ENCODE data around the gene MAGEC1.
"Not testable (repeated sequence)": the region's sequence is repeated elsewhere in the genome, so short reads cannot be mapped to it uniquely, and the experiment has no call there.

The MAGEC1 gene, protein sequence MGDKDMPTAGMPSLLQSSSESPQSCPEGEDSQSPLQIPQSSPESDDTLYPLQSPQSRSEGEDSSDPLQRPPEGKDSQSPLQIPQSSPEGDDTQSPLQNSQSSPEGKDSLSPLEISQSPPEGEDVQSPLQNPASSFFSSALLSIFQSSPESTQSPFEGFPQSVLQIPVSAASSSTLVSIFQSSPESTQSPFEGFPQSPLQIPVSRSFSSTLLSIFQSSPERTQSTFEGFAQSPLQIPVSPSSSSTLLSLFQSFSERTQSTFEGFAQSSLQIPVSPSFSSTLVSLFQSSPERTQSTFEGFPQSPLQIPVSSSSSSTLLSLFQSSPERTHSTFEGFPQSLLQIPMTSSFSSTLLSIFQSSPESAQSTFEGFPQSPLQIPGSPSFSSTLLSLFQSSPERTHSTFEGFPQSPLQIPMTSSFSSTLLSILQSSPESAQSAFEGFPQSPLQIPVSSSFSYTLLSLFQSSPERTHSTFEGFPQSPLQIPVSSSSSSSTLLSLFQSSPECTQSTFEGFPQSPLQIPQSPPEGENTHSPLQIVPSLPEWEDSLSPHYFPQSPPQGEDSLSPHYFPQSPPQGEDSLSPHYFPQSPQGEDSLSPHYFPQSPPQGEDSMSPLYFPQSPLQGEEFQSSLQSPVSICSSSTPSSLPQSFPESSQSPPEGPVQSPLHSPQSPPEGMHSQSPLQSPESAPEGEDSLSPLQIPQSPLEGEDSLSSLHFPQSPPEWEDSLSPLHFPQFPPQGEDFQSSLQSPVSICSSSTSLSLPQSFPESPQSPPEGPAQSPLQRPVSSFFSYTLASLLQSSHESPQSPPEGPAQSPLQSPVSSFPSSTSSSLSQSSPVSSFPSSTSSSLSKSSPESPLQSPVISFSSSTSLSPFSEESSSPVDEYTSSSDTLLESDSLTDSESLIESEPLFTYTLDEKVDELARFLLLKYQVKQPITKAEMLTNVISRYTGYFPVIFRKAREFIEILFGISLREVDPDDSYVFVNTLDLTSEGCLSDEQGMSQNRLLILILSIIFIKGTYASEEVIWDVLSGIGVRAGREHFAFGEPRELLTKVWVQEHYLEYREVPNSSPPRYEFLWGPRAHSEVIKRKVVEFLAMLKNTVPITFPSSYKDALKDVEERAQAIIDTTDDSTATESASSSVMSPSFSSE

DNA sequence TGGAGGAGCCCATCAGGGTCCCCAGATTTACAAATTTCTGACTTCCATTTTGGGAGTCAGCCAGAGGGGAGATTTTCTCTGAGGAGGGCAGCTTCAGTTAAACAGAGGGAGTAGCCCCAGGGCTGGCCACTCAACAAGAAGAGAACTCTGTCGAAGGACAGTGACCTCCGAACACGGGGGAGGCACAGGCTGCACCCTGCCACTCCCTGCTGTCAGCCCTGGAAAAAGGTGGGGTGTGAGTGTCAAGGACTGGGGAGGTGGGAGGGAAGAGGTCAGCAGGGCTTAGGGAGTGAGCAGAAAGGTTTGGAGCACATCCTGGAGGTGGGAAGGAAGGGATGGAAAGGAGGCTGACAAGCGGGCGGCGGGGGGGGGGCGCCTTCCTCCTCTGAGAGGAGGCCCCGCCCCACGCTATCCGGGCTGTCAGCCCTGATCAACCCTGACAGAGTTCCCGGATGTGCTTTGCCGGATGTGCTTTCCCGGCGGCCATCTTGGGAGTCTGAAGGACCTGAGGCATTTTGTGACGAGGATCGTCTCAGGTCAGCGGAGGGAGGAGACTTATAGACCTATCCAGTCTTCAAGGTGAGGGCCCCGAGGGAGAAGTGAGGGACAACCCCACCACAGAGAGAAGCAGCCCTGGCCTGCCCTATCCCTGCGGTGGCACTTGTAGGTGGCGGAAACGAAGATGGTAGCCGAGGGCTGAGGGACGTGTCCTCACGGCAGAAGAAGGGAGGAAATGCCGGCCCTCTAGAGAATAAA is at the start of gene MAGEC1:
Gene MAGEC1 (plus strand): TSS at position 495 of the 756 bp plus-strand sequence. CDS start 1,179 bp downstream, outside the sequence.
- no peak within 1 kb of the TSS for H3K4me3 ChIP-seq (ENCODE audit: low read length in 2 of 2)
- H3K27ac ChIP-seq (ENCODE audit: low read depth in 2 of 2, low read length in 2 of 2), result no peak within 1 kb of the TSS
- no peak within 1 kb of the TSS for H3K9ac ChIP-seq (ENCODE audit: low read depth in 1 of 2, low read length in 2 of 2)
- peaks cover 0 to 2% of the 10 kb centered on the region in 2 donors for H3K9me3 ChIP-seq (ENCODE audit: control insufficient read depth in 2 of 2, low read length in 2 of 2)
- H3K4me1 ChIP-seq (ENCODE audit: control insufficient read depth in 2 of 2, insufficient read depth in 2 of 2, low read length in 2 of 2), result no peaks in the 10 kb centered on the region
- no peaks in the 10 kb centered on the region for H3K27me3 ChIP-seq (ENCODE audit: control insufficient read depth in 2 of 2, insufficient read depth in 2 of 2, low read length in 2 of 2)
- H3K36me3 ChIP-seq (ENCODE audit: control insufficient read depth in 2 of 2, insufficient read depth in 2 of 2, low read length in 2 of 2), result no peaks in the 10 kb centered on the region

DNA sequence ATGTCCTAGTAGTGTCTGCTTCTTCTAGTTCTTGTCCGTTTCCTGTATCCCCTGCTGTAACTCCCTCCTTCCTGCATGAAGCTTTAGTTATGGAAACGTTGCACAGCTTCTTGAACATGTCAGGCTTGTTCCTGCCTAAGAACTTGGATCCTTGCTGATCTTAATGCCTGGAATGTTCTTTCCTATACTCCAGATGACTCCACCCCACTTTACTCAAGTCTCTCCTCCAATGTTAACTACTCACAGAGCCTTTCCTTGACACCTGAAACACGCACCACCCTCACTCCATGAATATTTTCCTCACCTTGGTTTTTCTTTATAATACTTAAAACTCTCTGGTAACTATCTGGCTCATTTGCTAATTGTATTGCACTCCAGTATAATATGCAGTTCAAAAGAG is 46.2 kb upstream of the MAGEC1 start:
- no peak overlapping the region for H3K9ac ChIP-seq (ENCODE audit: low read depth in 1 of 2, low read length in 2 of 2)
- H3K27me3 ChIP-seq (ENCODE audit: control insufficient read depth in 2 of 2, insufficient read depth in 2 of 2, low read length in 2 of 2), result no peaks in the 10 kb centered on the region
- no peaks in the 10 kb centered on the region for H3K36me3 ChIP-seq (ENCODE audit: control insufficient read depth in 2 of 2, insufficient read depth in 2 of 2, low read length in 2 of 2)
- H3K4me3 ChIP-seq (ENCODE audit: low read length in 2 of 2), result no peak overlapping the region
- H3K27ac ChIP-seq (ENCODE audit: low read depth in 2 of 2, low read length in 2 of 2), result no peak overlapping the region
- no peaks in the 10 kb centered on the region for H3K9me3 ChIP-seq (ENCODE audit: control insufficient read depth in 2 of 2, low read length in 2 of 2)
- H3K4me1 ChIP-seq (ENCODE audit: control insufficient read depth in 2 of 2, insufficient read depth in 2 of 2, low read length in 2 of 2), result no peaks in the 10 kb centered on the region

DNA sequence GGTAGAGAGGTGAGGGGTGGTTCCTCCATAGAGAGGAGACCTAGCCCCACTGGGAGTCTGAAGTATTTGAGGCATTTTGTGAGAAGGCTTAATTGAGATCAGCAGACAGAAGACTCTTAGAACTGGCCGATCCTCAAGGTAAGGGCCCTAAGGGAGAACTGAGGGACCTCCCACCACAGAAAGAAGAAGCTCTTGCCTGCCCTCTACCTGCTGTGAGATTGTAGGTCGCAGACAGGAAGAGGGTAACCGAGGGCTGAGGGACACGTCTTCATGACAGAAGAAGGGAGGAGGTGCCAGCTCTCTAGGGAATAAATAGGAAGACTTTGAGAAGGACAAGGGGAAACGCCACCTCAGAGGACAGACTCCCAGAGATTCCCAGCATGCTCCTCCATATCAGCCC is 24.1 kb upstream of the MAGEC1 start:
- peaks cover 0 to 1% of the 10 kb centered on the region in 2 donors for H3K9me3 ChIP-seq (ENCODE audit: control insufficient read depth in 2 of 2, low read length in 2 of 2)
- H3K4me1 ChIP-seq (ENCODE audit: control insufficient read depth in 2 of 2, insufficient read depth in 2 of 2, low read length in 2 of 2), result no peaks in the 10 kb centered on the region
- no peak overlapping the region for H3K27ac ChIP-seq (ENCODE audit: low read depth in 2 of 2, low read length in 2 of 2)
- H3K36me3 ChIP-seq (ENCODE audit: control insufficient read depth in 2 of 2, insufficient read depth in 2 of 2, low read length in 2 of 2), result no peaks in the 10 kb centered on the region
- H3K9ac ChIP-seq (ENCODE audit: low read depth in 1 of 2, low read length in 2 of 2), result no peak overlapping the region
- no peaks in the 10 kb centered on the region for H3K27me3 ChIP-seq (ENCODE audit: control insufficient read depth in 2 of 2, insufficient read depth in 2 of 2, low read length in 2 of 2)
- no peak overlapping the region for H3K4me3 ChIP-seq (ENCODE audit: low read length in 2 of 2)

DNA sequence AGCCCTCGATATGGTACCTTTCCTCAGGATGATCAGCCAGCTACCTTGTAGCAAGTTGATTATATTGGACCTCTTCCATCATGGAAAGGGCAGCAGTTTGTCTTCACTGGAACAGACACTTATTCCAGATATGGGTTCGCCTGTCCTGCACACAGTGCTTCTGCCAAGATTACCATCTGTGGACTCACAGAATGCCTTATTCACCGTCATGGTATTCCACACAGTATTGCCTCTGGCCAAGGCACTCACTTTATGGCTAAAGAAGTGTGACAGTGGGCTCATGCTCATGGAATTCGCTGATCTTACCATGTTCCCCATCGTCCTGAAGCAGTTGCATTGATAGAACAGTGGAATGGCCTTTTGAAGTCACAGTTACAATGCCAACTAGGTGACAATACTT is 14.9 kb upstream of the MAGEC1 start:
- H3K27ac ChIP-seq (ENCODE audit: low read depth in 2 of 2, low read length in 2 of 2); H3K27me3 ChIP-seq (ENCODE audit: control insufficient read depth in 2 of 2, insufficient read depth in 2 of 2, low read length in 2 of 2): not testable (repeated sequence)

DNA sequence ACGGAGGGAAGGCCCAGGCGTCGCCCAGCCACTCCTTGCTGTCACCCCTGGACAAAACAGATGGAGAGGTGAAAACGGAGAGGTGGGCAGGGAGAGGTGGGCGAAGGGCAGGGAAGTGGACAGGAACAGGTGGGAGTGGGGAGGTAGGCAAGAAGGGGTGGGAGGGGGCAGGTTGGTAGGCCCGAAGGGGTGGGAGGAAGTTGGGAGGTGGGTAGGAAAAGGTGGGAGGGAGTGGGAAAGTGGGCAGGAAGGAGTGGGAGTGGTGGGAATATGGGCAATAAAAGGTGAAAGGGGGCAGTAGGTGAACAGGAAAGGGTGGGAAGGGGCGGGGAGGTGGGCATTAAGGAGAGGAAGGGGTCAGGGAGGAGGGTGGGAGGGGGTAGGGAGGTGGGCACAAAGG is 9.0 kb upstream of the MAGEC1 start:
- Histone ChIP-seq H3K9me3 (ENCODE audit: control insufficient read depth in 2 of 2, low read length in 2 of 2) (no peaks in the 10 kb centered on the region), H3K27me3 (ENCODE audit: control insufficient read depth in 2 of 2, insufficient read depth in 2 of 2, low read length in 2 of 2) (no peaks in the 10 kb centered on the region), H3K4me3 (ENCODE audit: low read length in 2 of 2) (no peak overlapping the region), H3K36me3 (ENCODE audit: control insufficient read depth in 2 of 2, insufficient read depth in 2 of 2, low read length in 2 of 2) (no peaks in the 10 kb centered on the region), H3K27ac (ENCODE audit: low read depth in 2 of 2, low read length in 2 of 2) (no peak overlapping the region), H3K9ac (ENCODE audit: low read depth in 1 of 2, low read length in 2 of 2) (no peak overlapping the region), H3K4me1 (ENCODE audit: control insufficient read depth in 2 of 2, insufficient read depth in 2 of 2, low read length in 2 of 2) (no peaks in the 10 kb centered on the region)

More for the DNA sequence above, 14.9 kb upstream of the MAGEC1 start:
- H3K36me3 ChIP-seq (ENCODE audit: control insufficient read depth in 2 of 2, insufficient read depth in 2 of 2, low read length in 2 of 2); H3K4me1 ChIP-seq (ENCODE audit: control insufficient read depth in 2 of 2, insufficient read depth in 2 of 2, low read length in 2 of 2); H3K9ac ChIP-seq (ENCODE audit: low read depth in 1 of 2, low read length in 2 of 2); H3K4me3 ChIP-seq (ENCODE audit: low read length in 2 of 2); H3K9me3 ChIP-seq (ENCODE audit: control insufficient read depth in 2 of 2, low read length in 2 of 2): not testable (repeated sequence)

DNA sequence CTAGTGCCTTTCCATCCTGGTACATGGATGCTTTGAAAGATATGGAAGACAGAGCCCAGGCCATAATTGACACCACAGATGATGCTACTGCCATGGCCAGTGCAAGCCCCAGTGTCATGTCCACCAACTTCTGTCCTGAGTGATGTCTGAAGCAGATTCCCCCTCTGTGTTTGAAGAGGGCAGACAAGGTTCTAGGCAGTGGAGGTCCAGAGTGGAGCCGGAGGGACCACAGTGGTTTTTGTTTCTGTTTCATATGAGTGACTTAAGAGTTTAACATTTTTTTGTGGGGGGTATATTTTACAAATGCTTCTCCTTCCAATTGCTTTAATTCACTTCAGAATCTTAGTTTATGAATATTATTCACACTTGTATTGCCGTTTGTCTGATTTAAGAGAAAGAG is 6.0 kb upstream of the MAGEC1 start:
- no peaks in the 10 kb centered on the region for H3K4me1 ChIP-seq (ENCODE audit: control insufficient read depth in 2 of 2, insufficient read depth in 2 of 2, low read length in 2 of 2)
- no peak overlapping the region for H3K27ac ChIP-seq (ENCODE audit: low read depth in 2 of 2, low read length in 2 of 2)
- no peak overlapping the region for H3K4me3 ChIP-seq (ENCODE audit: low read length in 2 of 2)
- H3K9me3 ChIP-seq (ENCODE audit: control insufficient read depth in 2 of 2, low read length in 2 of 2), result no peaks in the 10 kb centered on the region
- no peak overlapping the region for H3K9ac ChIP-seq (ENCODE audit: low read depth in 1 of 2, low read length in 2 of 2)
- H3K27me3 ChIP-seq (ENCODE audit: control insufficient read depth in 2 of 2, insufficient read depth in 2 of 2, low read length in 2 of 2), result no peaks in the 10 kb centered on the region
- H3K36me3 ChIP-seq (ENCODE audit: control insufficient read depth in 2 of 2, insufficient read depth in 2 of 2, low read length in 2 of 2), result no peaks in the 10 kb centered on the region

DNA sequence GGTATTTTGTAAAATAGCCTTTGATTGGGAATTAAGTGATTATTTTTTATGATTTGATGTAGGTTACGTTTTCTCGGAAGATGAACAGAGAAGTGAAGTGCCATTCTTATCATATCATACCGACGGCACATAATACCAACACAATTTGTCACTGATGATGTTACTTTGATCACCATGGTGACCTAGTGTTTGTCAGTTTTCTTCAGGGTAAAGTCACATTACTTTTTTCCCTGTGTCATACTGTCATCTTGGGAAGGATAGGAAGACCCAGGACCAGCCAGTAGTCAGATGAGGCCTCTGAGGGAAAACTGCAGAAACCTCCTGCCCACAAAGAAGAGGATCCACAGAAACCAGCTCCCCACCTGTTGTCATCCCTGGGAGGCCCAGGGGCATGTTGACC is 1.3 kb upstream of the MAGEC1 start:
- H3K9me3 ChIP-seq (ENCODE audit: control insufficient read depth in 2 of 2, low read length in 2 of 2), result no peaks in the 10 kb centered on the region
- H3K27ac ChIP-seq (ENCODE audit: low read depth in 2 of 2, low read length in 2 of 2), result no peak overlapping the region
- no peak overlapping the region for H3K9ac ChIP-seq (ENCODE audit: low read depth in 1 of 2, low read length in 2 of 2)
- no peaks in the 10 kb centered on the region for H3K4me1 ChIP-seq (ENCODE audit: control insufficient read depth in 2 of 2, insufficient read depth in 2 of 2, low read length in 2 of 2)
- no peaks in the 10 kb centered on the region for H3K27me3 ChIP-seq (ENCODE audit: control insufficient read depth in 2 of 2, insufficient read depth in 2 of 2, low read length in 2 of 2)
- H3K4me3 ChIP-seq (ENCODE audit: low read length in 2 of 2), result no peak overlapping the region
- no peaks in the 10 kb centered on the region for H3K36me3 ChIP-seq (ENCODE audit: control insufficient read depth in 2 of 2, insufficient read depth in 2 of 2, low read length in 2 of 2)

DNA sequence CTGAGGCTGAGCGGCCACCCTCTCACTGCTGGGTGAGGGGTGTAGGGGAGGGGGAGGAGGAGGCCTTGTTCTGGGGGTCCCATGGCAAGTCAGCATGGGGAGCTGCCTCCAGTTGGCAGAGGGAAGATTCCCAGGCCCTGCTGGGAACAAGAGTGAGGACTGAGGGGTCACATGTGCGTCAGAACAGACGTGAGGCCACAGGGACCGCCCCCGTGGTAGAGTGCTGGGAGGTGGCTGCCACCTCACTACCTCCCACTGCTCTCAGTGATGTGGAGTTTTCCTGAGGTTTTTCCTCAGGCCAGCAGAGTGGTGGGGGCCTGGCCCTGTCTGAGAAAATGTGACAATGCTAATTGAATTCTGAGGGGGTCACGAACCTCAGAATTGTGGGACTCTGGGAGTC is 568 bp downstream of the MAGEC1 start:
- no peak overlapping the region for H3K27ac ChIP-seq (ENCODE audit: low read depth in 2 of 2, low read length in 2 of 2)
- peaks cover 0 to 2% of the 10 kb centered on the region in 2 donors for H3K9me3 ChIP-seq (ENCODE audit: control insufficient read depth in 2 of 2, low read length in 2 of 2)
- H3K4me1 ChIP-seq (ENCODE audit: control insufficient read depth in 2 of 2, insufficient read depth in 2 of 2, low read length in 2 of 2), result no peaks in the 10 kb centered on the region
- H3K4me3 ChIP-seq (ENCODE audit: low read length in 2 of 2), result no peak overlapping the region
- H3K36me3 ChIP-seq (ENCODE audit: control insufficient read depth in 2 of 2, insufficient read depth in 2 of 2, low read length in 2 of 2), result no peaks in the 10 kb centered on the region
- H3K27me3 ChIP-seq (ENCODE audit: control insufficient read depth in 2 of 2, insufficient read depth in 2 of 2, low read length in 2 of 2), result no peaks in the 10 kb centered on the region
- H3K9ac ChIP-seq (ENCODE audit: low read depth in 1 of 2, low read length in 2 of 2), result no peak overlapping the region

DNA sequence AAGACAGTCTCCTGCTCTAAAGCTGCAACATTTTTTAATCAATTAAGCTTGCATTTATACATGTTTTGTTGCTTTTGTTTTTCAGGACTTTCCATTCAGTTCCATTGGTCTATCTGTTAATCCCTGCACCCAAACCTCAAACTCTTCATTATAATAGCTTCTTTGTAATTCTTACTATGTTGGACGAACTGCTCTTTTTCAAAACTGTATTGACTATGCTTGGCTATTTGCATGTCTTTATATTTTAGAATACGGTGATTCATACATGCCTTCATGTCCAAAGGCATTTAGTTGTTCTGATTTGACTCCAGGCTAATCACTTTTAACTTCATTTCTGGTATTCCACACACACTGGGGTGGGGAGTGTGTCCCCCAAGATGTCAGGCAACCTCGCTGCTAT is 14.1 kb downstream of the MAGEC1 start:
- Histone ChIP-seq H3K9ac (ENCODE audit: low read depth in 1 of 2, low read length in 2 of 2) (no peak overlapping the region), H3K4me1 (ENCODE audit: control insufficient read depth in 2 of 2, insufficient read depth in 2 of 2, low read length in 2 of 2) (no peaks in the 10 kb centered on the region), H3K36me3 (ENCODE audit: control insufficient read depth in 2 of 2, insufficient read depth in 2 of 2, low read length in 2 of 2) (no peaks in the 10 kb centered on the region), H3K9me3 (ENCODE audit: control insufficient read depth in 2 of 2, low read length in 2 of 2) (no peaks in the 10 kb centered on the region), H3K27me3 (ENCODE audit: control insufficient read depth in 2 of 2, insufficient read depth in 2 of 2, low read length in 2 of 2) (no peaks in the 10 kb centered on the region), H3K4me3 (ENCODE audit: low read length in 2 of 2) (no peak overlapping the region), H3K27ac (ENCODE audit: low read depth in 2 of 2, low read length in 2 of 2) (no peak overlapping the region)

Data from mucosa of rectum (tissue), 2 donors.